ENCODE results near the gene DNLZ.

The DNLZ gene

GRCh38 chr9:136347472-136348256 is 15.9 kb downstream of the DNLZ start:
- intact Hi-C loops (cut with DNase I), result no loop called here
- DNase-seq, result no peak

- no peak for DNase-seq
- intact Hi-C loops (cut with DNase I), result no loop called here
These were observed 16.5 kb downstream of the DNLZ start for GRCh38 chr9:136346927-136347465.

GRCh38 chr9:136346157-136346481 is 17.4 kb downstream of the DNLZ start:
- intact Hi-C loops (cut with DNase I), result no loop called here
- no peak for DNase-seq

- intact Hi-C loops (cut with DNase I), result no loop called here
- DNase-seq, result peak; percentile 67 to 98 (median 82)
These were observed 18.0 kb downstream of the DNLZ start for GRCh38 chr9:136345281-136346156.

GRCh38 chr9:136344544-136345280 is 18.8 kb downstream of the DNLZ start:
- intact Hi-C loops (cut with DNase I), result no loop called here
- no peak for DNase-seq

GRCh38 chr9:136343884-136344269 is 19.7 kb downstream of the DNLZ start:
- intact Hi-C loops (cut with DNase I), result no loop called here

GRCh38 chr9:136343121-136343883 is 20.2 kb downstream of the DNLZ start:
- DNase-seq, result no peak

More at GRCh38 chr9:136343884-136344269, 19.7 kb downstream of the DNLZ start:
- DNase-seq, result no peak

GRCh38 chr9:136342181-136343120 is 21.1 kb downstream of the DNLZ start:
- peak; percentile 49 to 95 (median 68) for DNase-seq
- intact Hi-C loops (cut with DNase I), result no loop called here

More at GRCh38 chr9:136343121-136343883, 20.2 kb downstream of the DNLZ start:
- intact Hi-C loops (cut with DNase I), result no loop called here

- no peak for DNase-seq
- intact Hi-C loops (cut with DNase I), result no loop called here
These were observed 21.8 kb downstream of the DNLZ start for GRCh38 chr9:136341769-136342168.

- no peak for DNase-seq
- intact Hi-C loops (cut with DNase I), result no loop called here
These were observed 22.4 kb downstream of the DNLZ start for GRCh38 chr9:136341042-136341655.

- DNase-seq, result no peak
- intact Hi-C loops (cut with DNase I), result no loop called here
These were observed 23.0 kb downstream of the DNLZ start for GRCh38 chr9:136340356-136341041.

- intact Hi-C loops (cut with DNase I), result loop anchor here (1.0 kb wide), 1 partner anchor 23 kb away; the partner anchor contains the start of gene DNLZ
- no peak for DNase-seq
These were observed 23.6 kb downstream of the DNLZ start for GRCh38 chr9:136339958-136340310.

- DNase-seq, result peak in 9 of 10 donors; percentile 40 to 95 (median 66)
- intact Hi-C loops (cut with DNase I), result loop anchor here (1.0 kb wide), 1 partner anchor 24 kb away; the partner anchor contains the start of gene DNLZ
These were observed 24.2 kb downstream of the DNLZ start for GRCh38 chr9:136339173-136339957.

GRCh38 chr9:136338511-136338910 is 25.0 kb downstream of the DNLZ start:
- no peak for DNase-seq
- intact Hi-C loops (cut with DNase I), result no loop called here

GRCh38 chr9:136337416-136338395 is 25.8 kb downstream of the DNLZ start:
- DNase-seq, result no peak
- intact Hi-C loops (cut with DNase I), result no loop called here

GRCh38 chr9:136336881-136337280 is 26.7 kb downstream of the DNLZ start:
- no peak for DNase-seq

More at GRCh38 chr9:136336881-136337280, 26.7 kb downstream of the DNLZ start:
- intact Hi-C loops (cut with DNase I), result no loop called here

Measured in posterior cingulate gyrus (tissue), 11 donors.